Kasumi-1 (cell line): ENCODE results near the gene KCNJ9.
"Not testable (repeated sequence)": the region's sequence is repeated elsewhere in the genome, so short reads cannot be mapped to it uniquely, and the experiment has no call there.

ENCODE experiments used
- DNase-seq, 2 experiments: peaks; one replicate each; lab custom pipeline; 2025; lab: John Stamatoyannopoulos, UW

The KCNJ9 gene

GRCh38 chr1:160125746-160126145, 44.4 kb downstream of the KCNJ9 start:
- no peak for DNase-seq

DNA sequence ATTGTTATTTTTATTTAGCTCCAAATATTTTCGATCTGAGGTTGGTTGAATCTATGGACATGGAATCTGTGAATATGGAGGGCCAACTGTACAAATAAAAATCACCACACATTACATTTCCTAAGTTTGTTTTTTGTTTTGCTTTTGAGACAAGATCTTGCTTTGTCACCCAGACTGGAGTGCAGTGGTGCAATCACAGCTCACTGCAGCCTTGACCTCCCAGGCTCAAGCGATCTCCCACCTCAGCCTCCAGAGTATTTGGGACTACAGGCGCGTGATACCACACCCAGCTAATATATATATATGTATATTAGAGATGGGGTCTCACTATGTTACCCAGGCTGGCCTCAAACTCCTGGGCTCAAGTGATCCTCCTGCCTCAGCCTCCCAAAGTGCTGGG, 45.0 kb downstream of the KCNJ9 start:
- DNase-seq: not testable (repeated sequence)

DNA sequence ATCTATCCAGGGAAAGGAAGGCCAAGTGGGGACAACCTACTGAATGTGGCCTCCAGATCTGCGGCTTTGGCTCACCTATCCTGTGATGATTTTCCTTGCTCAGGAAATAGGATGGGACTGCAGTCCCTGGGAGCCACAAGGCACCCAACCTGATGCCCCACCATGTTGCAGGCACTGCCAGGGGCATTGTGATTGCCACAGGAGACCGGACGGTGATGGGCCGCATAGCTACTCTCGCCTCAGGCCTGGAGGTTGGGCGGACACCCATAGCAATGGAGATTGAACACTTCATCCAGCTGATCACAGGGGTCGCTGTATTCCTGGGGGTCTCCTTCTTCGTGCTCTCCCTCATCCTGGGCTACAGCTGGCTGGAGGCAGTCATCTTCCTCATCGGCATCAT, 46.0 kb downstream of the KCNJ9 start:
- no peak for DNase-seq

- DNase-seq: no peak
Observed at GRCh38 chr1:160127865-160128523, 46.7 kb downstream of the KCNJ9 start.

DNA sequence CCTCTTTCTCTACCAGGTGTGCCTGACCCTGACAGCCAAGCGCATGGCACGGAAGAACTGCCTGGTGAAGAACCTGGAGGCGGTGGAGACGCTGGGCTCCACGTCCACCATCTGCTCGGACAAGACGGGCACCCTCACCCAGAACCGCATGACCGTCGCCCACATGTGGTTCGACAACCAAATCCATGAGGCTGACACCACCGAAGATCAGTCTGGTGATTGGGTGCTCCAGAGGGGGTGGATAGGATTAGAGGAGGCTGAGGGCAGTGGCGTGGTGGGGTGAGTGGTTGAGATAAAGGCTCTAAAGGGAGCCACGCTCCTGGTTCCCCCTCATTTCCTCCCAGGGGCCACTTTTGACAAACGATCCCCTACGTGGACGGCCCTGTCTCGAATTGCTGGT, 47.3 kb downstream of the KCNJ9 start:
- DNase-seq: no peak

DNA sequence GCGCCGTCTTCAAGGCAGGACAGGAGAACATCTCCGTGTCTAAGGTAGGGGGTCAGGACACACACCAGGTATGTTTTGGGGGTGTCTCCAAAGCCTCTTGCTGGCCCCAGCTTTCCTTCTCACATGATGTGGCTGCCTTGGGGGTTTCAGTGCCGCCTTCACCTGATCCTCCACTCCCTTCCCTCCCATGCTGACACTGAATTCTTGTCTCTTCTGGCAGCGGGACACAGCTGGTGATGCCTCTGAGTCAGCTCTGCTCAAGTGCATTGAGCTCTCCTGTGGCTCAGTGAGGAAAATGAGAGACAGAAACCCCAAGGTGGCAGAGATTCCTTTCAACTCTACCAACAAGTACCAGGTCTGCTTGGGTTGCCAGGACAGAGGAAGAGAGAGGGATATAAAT, 47.7 kb downstream of the KCNJ9 start:
- no peak for DNase-seq

DNA sequence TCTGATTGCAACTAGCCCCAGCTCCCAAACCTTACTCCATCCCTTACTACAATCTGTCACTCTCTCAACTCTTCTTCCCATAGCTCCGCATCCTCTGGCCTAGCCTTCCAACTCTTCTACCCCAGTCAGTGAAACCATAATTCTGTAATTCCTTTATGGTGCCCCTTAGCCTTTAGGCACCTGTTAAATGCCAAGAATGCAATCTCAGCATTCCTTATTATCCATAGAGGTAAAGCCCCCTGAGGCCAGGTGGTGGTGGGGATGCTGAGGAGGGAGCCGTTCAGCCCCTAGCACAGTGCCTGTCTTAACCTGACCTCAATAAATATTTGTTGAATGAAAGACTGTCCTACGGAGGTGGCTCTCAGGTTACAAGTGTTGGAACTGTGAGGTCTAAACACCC, 48.2 kb downstream of the KCNJ9 start:
- DNase-seq: no peak

GRCh38 chr1:160129966-160130365, 48.6 kb downstream of the KCNJ9 start:
- DNase-seq: no peak

DNA sequence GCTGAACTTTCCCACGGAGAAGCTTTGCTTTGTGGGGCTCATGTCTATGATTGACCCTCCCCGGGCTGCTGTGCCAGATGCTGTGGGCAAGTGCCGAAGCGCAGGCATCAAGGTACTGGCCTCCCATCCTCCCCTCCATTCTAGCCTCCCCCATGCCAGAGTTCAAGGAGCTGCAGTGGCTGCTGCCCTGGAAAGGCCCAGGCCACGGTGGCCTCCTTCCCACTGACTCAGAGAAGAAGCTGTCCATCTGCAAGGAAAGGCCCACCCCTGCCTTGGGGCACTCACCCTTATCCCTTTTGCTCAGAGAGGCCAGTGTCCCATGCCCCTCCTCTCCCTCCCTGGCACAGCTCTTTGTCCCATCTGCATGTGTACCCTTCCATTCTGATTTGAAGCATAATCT, 49.1 kb downstream of the KCNJ9 start:
- no peak for DNase-seq

GRCh38 chr1:160130939-160131338, 49.6 kb downstream of the KCNJ9 start:
- no peak for DNase-seq

- no peak for DNase-seq
Observed at GRCh38 chr1:160131803-160132565, 50.6 kb downstream of the KCNJ9 start.

- no peak for DNase-seq
Observed at GRCh38 chr1:160133990-160134770, 52.8 kb downstream of the KCNJ9 start.

DNA sequence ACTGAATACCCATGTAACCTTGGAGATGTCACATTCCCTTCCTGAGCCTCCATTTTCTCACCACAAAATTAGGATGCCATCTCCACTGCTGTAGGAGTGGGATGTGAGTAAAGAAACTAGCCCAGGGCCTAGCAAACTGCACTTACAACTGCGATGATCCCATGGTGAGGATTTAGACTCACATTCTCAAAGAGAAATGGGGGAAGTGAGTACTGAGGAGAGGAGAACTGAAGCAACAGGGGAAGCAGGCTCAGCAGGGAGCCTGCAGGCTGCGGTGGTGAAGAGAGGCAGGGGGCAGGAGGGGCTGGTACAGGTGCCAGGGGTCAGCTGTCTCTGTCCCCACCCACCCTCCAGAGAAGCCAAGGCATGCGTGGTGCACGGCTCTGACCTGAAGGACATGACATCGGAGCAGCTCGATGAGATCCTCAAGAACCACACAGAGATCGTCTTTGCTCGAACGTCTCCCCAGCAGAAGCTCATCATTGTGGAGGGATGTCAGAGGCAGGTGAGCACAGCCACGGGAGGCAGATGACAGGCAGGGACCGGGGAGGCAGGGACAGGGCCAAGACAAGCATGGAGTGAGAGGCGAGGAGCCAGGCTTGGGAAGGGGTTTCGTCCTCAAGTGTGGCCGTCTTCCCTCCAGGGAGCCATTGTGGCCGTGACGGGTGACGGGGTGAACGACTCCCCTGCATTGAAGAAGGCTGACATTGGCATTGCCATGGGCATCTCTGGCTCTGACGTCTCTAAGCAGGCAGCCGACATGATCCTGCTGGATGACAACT, 53.6 kb downstream of the KCNJ9 start:
- DNase-seq: no peak

DNA sequence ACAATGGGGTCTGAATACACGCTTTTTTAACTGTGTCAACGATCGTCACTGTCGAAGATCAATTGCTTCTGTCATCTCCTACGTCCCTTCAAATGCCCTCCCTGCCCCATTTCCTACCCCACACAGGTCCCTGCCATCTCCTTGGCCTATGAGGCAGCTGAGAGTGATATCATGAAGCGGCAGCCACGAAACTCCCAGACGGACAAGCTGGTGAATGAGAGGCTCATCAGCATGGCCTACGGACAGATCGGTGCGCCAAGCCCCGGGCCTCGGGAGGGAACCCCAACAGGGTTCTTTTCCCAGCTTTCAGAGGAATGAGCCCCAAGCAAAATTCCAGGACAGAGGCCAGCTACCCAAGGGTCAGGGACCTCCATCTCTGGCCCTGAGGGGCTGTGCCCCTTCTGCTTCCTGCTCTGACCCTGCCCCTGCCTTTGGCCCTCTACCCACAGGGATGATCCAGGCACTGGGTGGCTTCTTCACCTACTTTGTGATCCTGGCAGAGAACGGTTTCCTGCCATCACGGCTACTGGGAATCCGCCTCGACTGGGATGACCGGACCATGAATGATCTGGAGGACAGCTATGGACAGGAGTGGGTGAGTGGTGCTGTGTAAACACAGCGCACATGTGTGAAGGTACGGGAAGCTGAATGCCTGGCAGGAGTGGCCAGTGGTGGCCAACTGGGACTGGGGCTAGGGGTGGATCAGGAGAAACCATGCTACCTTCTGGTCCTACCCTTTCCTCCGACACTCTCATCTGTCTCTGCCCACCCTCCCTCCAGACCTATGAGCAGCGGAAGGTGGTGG, 55.0 kb downstream of the KCNJ9 start:
- no peak for DNase-seq

GRCh38 chr1:160136926-160137200, 55.5 kb downstream of the KCNJ9 start:
- DNase-seq: no peak

GRCh38 chr1:160137216-160137862, 56.0 kb downstream of the KCNJ9 start:
- no peak for DNase-seq

- no peak for DNase-seq
Observed at GRCh38 chr1:160139840-160140239, 58.5 kb downstream of the KCNJ9 start.
